K562 (cell line): ENCODE measurements around the gene SETD1B.

ENCODE experiments used
- CBFA2T3 ChIP-seq: fragments of 450-650 bp; IDR thresholded peaks from 2 replicates; pipeline ENCODE4 v1.6.1; 2017
- CTCF ChIP-seq, 3 experiments: IDR thresholded peaks in 2 of 3; conservative IDR thresholded peaks in 1 of 3; 2 replicates each; pipeline ENCODE4 v1.5.1; 2011 to 2012; ENCODE audit warnings: low read length in 3 of 3, mild to moderate bottlenecking in 3 of 3, control low read depth in 2 of 3, improper control_type of control experiment in 1 of 3, inconsistent platforms in 1 of 3, low read depth in 1 of 3, mixed read lengths in 1 of 3, moderate library complexity in 1 of 3; ENCODE audit not compliant: insufficient read depth in 2 of 3
- GABPA ChIP-seq: fragments of 200-800 bp; sonication (Bioruptor generic); conservative IDR thresholded peaks from 2 replicates; pipeline ENCODE4 v1.6.1; 2016; ENCODE audit warnings: low read depth, missing genetic modification characterization, missing compliant biosample characterization
- PBX2 ChIP-seq, 2 experiments: IDR thresholded peaks in 1 of 2; conservative IDR thresholded peaks in 1 of 2; 2 replicates each; pipeline ENCODE4 v1.6.1; 2016; ENCODE audit warnings: low read depth in 2 of 2, mild to moderate bottlenecking in 1 of 2, missing compliant biosample characterization in 1 of 2, missing genetic modification characterization in 1 of 2, moderate library complexity in 1 of 2
- SETDB1 ChIP-seq: IDR thresholded peaks from one replicate; pipeline ENCODE4 v1.6.1; 2012; ENCODE audit warnings: low read length, control low read depth, inconsistent platforms
- ZBTB26 ChIP-seq: fragments of 450-650 bp; formaldehyde crosslinking; IDR thresholded peaks from 2 replicates; pipeline ENCODE4 v1.4.0; 2022; ENCODE audit warnings: missing genetic modification characterization
- ZNF384 ChIP-seq: IDR thresholded peaks from 2 replicates; pipeline ENCODE4 v1.6.1; 2012; ENCODE audit warnings: low read depth, low read length, improper control_type of control experiment

GRCh38 chr12:121789233-121789781, 14.5 kb upstream of the SETD1B start:
- TF ChIP-seq PBX2 (CRISPR knock-in tag; IDR thresholded peaks at IDR 0.05; ENCODE audit: low read depth) = no peak
- no peak for TF ChIP-seq PBX2 (tag; conservative IDR thresholded peaks at IDR 0.05; ENCODE audit: low read depth)
- TF ChIP-seq CTCF (IDR thresholded peaks at IDR 0.05 in 2 of 3, conservative IDR thresholded peaks at IDR 0.05 in 1 of 3; ENCODE audit: insufficient read depth in 2 of 3, low read depth in 1 of 3, low read length in 3 of 3) = no peak
- TF ChIP-seq CBFA2T3 = no peak
- TF ChIP-seq ZNF384 = no peak
- TF ChIP-seq ZBTB26 (CRISPR knock-in tag) = no peak
- no peak for TF ChIP-seq SETDB1
- no peak for TF ChIP-seq GABPA (tag)
